GDM1 (cell line): ENCODE measurements around the gene KMO.

Source experiments
- DNase-seq: peaks from one replicate; lab custom pipeline; 2025; lab: John Stamatoyannopoulos, UW

Gene KMO

DNA sequence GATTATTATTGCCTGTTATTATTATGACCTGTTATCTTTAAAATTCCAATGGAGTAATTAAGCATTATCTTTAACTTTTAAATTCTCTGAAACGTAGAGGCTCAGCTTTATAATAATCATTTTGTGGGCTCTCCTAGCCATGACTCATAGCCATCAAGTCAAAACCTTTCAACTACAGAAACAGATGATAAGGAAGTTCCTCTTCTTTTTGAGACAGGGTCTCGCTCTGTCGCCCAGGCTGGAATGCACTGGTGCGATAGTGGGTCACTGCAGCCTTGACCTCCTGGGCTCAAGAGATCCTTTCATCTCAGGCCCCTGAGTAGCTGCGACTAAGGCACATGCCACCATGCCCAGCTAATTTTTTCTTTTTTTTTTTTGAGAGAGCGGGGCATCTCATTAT, 64.5 kb downstream of the KMO start:
- DNase-seq = no peak

DNA sequence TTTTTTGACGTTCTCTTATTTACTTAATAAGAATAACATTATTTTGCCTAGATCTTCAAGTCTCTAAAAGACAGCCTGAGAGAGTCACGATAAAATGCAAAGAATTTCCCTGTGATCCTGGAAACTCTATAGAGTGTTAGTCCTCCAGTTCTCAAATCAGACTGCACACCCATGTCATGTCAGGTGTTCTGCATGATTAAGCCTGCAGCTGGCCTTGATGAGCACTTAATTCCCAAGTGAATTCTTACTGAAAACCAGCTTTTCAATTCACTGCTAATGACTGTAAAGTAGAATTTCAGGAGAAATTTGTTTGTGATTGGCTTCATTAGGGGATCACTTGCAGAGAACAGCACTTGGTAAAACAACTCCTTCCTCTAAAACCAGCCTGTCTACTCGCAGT, 66.1 kb downstream of the KMO start:
- no peak for DNase-seq

DNA sequence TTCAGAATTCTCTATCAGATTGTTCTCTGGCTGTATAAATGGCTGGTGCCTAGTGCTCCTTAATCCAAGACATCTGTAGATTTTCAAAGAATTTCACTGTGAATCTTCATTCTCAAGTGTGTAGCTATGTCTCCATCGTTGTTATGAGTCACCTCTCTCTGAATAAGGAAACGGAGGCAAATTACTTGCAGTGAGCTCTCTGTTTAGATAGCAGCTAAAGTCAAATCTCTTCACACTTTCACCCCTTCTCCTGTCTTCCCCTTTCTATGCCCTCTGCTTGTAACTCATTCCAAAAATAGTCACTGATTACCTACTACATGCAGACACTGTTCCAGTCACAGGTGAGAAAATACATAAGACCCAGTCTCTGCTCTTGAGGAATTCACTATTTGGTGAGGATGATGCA, 68.3 kb downstream of the KMO start:
- DNase-seq = no peak

DNA sequence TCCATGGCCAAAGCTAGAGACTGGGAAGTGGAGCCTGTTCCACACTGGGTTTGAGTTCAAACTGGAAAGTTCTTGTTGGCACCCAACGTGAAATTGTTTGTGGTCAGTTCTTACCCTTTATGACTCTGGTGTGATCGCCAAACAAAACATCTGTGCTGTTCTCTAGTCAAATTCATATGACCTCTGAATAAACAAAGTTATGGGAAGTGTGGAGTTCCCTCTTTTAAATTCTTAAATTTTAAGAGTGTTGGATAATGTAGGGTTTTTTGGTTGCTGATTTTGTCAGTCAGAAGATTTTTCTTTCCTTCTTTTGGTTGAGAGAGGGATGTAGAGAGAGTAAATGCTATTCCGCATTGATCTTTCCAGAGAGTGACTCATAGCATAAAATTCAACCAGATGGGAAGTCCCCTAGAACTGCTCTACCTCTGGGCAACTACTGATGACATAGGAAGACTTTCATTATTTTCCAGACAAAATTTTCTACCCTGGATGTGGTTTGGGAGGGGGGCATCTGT, 71.6 kb downstream of the KMO start:
- no peak for DNase-seq

DNA sequence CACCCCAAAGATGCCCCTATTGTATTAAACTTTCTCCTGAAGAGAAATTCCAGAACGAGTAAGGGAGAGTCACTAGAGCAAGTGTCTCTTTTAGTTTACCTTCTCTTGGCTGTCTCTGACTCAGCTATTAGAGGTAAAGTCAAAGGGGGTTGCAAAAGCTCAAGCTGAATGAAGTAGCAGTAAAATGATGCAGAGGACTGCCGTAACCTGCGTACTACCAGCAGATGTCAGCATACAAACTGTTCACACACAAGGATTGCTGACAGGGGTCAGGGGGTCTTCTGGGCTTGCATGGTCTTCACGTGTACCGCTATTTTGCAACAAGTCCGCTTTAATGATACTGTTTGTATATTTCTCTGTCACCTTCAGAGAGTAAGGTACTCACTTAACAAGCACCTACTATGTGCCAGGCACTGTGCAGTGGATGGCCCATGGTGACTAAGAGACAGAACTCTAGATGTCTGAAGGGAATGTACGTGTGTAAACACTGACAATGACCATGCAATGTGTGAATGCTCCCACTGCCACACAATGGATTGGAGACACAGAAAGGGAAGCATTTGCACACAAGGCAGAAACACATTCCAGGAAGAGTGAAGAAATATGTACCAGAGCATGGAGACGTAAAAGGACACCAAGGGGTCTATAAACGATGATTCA, 73.1 kb downstream of the KMO start:
- no peak for DNase-seq

DNA sequence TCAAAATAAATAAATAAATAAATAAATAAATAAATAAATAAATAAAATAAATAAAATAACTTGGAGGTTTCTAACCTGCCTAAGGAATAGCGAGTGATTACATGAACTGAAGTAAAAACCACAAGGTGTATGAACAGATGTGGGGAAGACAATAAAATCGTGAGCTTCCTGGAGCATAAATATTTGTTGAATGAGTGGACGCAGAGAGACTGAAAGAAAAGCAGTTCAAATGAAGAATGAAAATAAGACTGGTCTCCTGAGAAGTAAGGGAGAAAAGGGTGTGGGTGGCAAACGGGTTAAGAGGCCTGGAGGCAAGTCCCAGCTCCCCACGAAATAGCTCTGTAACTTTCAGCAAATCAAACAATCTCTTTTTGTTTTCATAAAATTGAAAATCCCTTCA, 74.4 kb downstream of the KMO start:
- DNase-seq = no peak

DNA sequence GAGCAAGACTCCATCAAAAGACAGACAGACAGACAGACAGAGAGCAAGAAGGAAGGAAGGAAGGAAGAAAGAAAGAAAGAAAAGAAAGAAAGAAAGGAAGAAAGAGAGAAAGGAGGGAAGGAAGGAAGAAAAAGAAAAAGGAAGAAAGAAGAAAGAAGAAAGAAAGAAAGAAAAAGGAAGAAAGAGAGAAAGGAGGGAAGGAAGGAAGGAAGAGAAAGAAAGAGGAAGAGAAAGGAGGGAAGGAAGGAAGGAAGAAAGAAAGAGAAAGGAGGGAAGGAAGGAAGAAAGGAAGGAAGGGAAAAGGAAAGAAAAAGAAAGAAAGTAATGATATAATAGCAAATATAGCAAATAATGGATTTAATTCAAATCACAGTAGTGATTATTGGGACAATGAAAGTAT, 75.3 kb downstream of the KMO start:
- DNase-seq = no peak

DNA sequence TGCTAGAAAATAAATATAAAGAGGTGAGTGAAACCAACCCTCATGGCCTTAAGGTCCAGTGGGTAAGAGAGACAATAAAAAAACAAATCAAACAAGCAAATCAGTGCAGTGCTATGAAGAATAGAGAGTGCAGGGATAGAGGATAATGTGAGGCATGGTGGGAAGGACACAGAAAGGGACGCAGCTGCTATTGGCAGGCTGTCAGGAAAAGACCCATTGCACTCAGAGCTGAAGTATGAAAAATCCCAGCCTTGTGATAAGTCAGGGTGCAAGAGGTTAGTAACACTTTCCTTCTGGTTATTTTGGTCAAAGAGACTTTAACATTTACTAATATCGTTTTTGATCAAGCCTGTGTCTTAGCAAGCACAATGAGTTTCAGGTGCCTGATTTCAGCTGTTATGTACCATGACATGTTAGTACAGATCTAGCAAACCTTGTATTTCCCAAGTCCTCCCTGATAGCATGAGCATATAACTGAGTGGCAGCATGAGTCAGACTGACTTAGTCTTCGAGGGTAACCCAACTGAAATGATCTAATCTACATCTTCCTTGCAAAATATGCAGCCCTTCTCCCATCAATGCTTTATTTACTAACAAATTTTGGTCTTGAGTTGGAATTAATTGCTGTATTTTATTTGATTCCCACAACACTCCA, 76.3 kb downstream of the KMO start:
- DNase-seq = no peak

DNA sequence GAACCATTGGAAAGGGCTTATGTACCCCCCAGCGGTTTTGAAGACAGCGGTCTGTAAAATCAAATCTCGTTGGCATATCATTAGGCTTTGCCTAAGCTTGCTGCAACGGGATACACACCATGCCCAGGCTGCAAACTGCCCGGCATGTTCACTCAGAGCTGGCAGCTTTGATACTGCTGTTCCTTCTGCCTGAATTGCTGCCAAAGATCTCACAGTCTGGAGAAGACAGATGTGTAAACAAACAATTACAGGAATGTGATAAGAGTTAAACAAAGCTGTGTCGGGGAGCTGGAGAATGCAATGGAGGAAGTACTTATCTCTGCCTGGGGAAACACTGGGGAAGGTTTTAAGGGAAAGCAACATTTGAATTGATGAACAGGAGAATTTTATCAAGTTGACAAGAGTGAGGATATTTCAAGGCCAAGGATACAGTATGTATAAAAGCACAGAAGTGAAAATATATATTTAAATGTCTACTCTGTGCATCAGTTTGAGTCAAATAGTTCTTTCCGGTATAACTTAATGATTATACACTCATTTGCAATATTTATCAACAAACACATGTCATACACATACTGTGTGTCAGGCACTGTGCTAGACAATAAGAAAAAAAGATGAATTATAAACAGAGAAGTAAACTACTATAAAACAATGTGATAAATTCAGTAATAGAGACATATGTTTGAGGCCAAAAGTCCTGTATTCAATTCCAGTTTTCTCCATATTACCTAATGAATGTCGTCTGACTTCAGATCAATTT, 78.1 kb downstream of the KMO start:
- DNase-seq = no peak

DNA sequence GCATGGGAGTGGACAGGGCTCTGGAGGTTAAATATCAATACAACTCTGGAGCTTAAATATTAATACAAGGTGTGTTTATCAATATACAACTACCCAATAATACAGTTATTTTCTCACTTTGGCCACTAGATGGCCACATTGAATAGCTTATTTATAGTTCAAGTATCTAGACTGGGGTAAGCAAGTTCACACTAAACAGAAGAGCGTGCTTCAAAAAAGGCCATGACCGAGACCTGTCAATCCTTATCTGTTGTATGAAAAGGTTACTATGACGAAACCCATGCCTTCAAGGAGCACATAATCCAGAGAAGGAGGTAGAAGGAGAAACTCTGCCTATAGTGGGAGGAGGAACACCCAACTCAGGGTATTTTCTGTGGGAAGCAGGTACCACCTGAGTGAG, 78.9 kb downstream of the KMO start:
- peak; percentile 33 for DNase-seq

DNA sequence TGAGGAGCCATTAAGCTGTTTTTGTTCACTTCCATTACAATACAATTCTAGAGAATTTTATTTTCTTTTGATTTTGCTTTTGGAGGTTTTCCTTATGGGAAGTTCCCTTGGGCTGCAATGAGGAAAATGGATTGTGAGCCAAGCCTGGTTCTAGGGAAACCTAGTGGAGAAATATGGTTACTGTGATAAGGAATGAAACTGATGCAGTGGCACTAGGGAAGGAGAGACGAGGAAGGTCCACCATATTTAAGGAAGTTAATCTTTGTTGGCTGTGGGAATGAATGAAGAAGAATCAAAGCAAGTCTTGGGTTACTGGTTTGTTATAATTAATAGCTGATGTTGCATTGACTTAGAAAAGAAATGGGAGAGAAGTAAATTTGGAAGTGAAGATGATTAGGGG, 79.6 kb downstream of the KMO start:
- DNase-seq = no peak

DNA sequence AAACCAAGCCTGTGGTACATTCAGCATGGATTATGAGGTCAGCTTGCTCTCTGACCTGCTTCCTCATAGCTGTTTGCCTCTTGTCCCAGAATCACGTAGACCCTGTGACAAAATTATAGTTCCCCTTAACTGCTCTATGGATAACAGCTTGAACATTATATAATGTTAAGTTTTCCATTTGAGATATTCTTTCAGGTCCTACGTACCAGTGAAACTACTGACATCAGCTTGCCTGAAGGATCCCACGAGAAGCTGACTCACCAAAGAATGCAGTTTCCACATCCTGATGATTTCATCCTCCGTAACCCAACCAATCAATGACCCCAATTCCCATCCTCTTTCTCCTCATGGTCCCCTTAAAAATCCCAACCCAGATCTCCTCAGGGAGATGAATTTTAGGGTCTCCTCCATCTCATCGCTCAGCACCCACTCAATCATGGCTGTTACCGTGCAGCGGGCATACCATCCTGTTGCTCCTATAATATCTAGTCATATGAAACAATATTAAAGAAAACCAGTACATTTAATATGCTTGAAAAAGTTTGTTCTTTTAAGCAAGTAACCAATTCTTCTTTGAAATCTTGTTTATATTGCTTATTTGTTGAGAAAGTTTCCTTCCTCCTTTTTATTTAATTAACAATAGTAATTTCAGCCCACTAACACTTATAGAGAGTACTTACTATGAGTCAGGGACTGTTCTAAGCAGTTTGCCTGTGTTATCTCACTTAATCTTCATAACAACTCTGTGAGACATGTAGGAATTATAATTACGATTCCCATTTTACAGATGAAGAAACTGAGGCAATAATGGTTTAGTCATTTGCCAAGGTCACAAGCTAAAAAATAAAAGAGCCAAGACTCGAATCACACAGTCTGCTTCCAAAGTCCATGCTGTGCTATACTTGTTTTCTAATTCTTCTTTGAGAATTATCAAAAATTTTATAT, 80.6 kb downstream of the KMO start:
- DNase-seq = no peak

DNA sequence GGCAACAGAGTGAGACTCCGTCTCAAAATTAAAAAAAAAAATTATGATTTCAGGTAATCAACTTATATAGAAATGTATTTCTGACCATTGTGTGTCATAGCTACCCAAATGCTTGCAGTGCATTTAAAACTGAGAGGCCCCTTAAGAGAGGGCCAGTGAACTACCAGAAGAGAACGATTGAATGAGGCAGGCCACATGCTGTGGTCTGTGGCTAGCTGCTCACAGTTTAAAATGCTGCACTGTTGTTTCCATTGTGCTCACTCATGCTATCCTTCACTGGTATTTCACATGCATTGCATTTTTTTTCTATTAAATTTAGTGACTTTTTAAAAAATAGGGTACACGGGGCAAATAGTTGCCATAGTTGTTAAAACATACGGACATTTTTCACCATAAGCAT, 82.0 kb downstream of the KMO start:
- no peak for DNase-seq

DNA sequence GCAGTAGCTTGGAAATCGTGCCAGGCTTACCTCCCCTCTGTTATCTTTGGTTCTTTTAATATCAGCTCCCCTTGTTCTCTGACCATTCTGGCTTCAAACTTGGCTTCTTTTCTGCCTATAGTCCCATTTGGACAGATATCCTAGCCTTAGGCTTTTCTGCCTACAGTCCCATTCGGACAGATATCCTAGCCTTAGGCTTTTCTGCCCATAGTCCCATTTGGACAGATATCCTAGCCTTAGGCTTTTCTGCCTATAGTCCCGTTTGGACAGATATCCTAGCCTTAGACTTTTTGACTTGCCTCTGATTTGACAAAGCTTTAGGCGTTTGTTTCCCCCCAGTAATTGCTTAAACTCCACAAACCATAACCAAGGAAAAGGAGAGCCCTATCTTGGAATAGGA, 82.4 kb downstream of the KMO start:
- no peak for DNase-seq

DNA sequence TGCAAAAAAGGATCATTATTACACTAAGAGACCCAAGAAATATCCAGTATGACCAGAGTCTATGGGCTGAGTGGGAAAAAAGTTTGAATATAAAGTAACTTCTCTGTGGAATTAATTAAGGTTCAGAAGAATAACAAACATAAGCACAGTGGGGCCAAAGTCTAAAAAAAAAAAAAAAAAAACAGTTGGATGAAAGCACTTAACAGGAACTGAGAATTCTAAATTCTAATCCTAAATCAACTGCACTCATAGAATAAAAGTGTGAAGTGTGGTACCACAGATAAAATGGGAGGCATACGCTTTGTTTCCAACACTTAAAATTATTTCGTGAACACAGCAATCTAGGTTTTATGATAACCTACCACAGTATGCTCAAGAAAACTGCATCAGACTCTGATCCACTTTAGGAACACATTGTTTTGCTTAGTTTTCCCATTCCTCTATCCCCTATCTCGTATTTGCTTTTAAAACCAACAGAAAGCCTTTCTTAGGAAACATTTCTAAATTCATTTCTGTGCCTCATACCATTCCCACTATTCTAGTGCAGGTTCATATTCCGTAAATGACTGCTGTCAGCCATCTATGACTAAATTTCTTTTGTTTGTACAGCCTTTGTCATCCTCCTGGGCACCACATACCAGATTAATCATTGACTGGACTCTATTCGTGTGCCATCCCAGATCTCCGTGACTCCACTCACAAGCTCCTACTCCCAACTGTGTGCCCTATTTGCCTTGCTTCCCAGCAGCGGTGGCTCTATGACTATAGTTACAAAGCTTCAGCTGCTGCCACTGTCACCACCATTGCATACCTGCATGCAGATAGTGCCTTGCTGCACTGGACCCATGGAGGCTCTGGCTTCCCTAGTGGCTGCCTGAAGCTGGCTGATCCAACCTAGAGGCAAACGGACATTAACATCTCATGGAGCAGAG, 83.1 kb downstream of the KMO start:
- DNase-seq = no peak

DNA sequence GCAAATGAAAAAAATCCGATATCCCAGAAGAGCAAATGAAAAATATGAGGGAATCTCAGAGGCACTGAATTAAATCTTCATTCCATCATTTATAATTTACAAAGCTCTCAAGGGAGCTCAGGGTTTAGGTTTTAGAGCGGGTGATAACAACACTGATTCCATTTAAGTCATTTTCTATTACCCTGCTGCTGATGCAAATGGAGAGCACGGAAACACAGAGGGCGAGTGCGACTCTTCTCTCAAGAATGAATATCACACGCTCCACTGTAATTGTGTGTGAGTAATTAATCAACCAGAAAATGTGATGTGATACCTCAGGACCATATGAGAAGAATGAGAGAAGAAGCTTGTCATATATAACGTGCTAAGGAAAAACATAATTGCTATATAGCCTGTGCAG, 85.2 kb downstream of the KMO start:
- DNase-seq = no peak

DNA sequence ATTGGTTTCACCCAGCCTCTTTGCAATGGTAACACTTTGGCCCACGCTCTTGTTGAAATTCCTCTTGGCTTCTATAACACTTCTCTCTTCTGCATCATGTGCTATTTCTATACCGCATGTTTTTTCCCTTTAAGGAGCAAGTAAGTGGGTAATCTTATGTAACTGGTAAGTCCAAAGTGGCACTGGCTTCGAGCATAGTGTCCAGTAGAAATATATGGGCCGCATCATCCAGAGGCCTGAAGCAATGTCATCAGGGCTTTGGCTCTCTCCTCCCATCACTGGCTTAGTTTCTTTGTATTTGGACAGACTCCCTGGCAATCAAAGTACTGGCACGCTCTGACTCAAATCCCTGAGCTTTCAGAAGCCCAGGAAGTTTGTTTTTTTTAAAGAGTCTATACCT, 90.5 kb downstream of the KMO start:
- no peak for DNase-seq

DNA sequence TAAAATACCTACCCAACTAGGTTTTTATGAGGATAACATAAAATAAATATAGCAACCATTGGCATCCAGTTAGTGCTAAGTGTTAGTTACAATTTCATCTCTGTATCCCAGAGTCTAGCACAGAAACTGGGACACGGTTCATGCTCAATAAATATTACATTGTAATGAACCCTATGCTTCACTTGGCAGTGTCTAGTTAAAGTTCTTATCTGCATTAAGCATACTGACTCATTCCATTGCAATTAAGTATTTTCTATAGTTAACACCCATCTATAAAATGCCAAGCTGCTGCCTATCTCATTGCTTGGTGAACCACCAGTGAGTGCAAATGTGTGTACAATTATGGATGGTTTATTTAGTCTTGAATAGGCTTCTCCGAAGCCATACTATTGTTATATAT, 92.8 kb downstream of the KMO start:
- DNase-seq = no peak

DNA sequence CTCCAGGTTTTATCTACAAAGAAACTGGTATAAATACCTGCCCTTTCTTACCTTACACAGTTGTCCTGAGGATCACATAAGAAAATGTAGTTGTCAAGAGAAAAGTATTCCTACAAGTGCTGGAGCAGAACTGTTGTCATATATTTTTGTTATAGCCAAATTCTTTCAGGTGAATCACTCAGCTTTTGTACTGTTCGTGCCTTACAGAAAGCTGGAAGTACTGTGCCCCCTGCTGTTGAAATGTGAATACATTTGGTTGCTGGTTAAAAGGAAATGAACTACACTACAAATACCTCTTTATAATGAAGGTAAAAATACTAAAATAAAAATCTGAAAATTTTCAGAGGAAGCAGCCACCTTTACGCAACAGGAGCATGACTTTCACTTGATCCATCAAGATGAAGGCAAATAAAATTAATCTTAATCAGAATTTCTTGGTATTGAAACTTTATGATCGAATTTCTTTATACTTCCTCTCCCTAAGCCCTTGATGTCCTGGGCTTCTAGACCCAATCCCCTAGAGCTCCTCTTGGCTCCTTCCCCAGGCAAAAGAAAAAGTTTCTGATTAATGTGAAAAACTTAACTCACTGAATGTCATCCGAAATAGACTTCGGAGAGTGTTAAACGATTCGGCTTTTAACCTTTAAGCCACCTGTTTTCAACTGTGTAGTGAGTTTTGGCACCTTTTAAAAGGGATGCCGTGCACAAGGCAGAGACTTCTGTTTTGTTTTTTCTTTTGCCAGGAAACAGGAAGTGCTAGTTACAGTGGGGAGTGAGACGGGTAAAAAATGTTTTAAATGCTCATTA, 95.5 kb downstream of the KMO start:
- peak; percentile 29 for DNase-seq

DNA sequence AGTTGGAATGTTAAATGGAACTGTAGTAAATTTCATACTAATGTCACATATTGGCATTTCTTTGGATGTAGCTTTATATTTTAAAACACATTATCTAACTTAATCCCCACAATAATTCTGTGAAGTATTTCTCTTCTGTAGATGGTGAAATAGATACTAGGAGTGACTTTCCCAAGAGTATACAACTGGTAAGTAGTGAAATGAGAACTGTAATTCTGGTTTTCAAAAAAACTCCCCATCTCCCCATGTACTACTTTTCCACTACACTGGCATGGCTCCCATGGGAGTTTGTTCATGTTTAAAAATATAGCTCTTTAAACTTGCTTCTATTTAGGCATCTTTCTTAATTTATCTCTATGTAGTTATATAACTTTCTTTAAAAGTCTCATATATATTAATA, 97.8 kb downstream of the KMO start:
- no peak for DNase-seq
